Nephron progenitor cell (in vitro differentiated cells): Measurements from ENCODE around the gene FBLIM1.
"Not testable (repeated sequence)": the region's sequence is repeated elsewhere in the genome, so short reads cannot be mapped to it uniquely, and the experiment has no call there.

Experiments used
- DNase-seq: peaks from one replicate; pipeline ENCODE4 v3.0.0; 2021
- H3K27ac Mint-ChIP-seq: 2 replicates; pipeline ENCODE4 v1.8.0; 2021; ENCODE audit warnings: mild to moderate bottlenecking, moderate library complexity, mixed read lengths
- H3K27me3 Mint-ChIP-seq: 2 replicates; pipeline ENCODE4 v1.8.0; 2021; ENCODE audit warnings: mild to moderate bottlenecking, low read depth, mixed read lengths; ENCODE audit not compliant: poor library complexity
- H3K36me3 Mint-ChIP-seq: 2 replicates; pipeline ENCODE4 v1.8.0; 2021; ENCODE audit warnings: low read depth, mixed read lengths
- H3K4me1 Mint-ChIP-seq: 2 replicates; pipeline ENCODE4 v1.8.0; 2021; ENCODE audit warnings: mixed read lengths
- H3K4me3 Mint-ChIP-seq: 2 replicates; pipeline ENCODE4 v1.8.0; 2021; ENCODE audit warnings: mild to moderate bottlenecking, moderate library complexity, mixed read lengths
- H3K9me3 Mint-ChIP-seq: 2 replicates; pipeline ENCODE4 v1.8.0; 2021; ENCODE audit warnings: mild to moderate bottlenecking, moderate library complexity, mixed read lengths
- TF ChIP-seq, protein P1 (sequence below): fragments of 200-600 bp; sonication (generic); IDR thresholded peaks from 2 replicates; pipeline ENCODE4 v1.5.0; 2021; ENCODE audit warnings: antibody characterized with exemption

Gene FBLIM1

DNA sequence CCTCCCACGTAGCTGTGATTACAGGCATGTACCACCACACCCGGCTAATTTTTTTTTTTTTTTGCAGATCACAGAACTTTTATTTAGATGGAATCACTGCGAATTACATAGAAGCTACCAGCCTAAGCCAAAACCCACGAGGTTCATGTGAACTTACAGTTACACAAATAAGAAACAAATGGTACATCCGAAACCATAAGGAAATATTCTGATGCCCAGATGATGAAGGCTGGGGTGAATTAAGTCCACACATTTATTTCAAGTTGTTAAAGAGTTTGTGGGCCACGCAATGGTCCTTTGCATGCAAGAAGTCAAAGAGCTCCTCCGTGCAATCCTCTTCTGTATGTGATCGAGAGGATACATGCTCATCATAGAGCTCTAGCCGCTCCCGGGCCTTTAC lies 48.5 kb downstream of the FBLIM1 start:
- Mint-ChIP-seq H3K27ac (no peak overlapping the region), H3K9me3 (no peaks in the 10 kb centered on the region), H3K4me1 (peaks cover 21% of the 10 kb centered on the region), H3K4me3 (no peak overlapping the region), H3K27me3 (peaks cover 7% of the 10 kb centered on the region), H3K36me3 (peaks cover 9% of the 10 kb centered on the region)
- no peak for DNase-seq
- TF ChIP-seq, protein P1, sequence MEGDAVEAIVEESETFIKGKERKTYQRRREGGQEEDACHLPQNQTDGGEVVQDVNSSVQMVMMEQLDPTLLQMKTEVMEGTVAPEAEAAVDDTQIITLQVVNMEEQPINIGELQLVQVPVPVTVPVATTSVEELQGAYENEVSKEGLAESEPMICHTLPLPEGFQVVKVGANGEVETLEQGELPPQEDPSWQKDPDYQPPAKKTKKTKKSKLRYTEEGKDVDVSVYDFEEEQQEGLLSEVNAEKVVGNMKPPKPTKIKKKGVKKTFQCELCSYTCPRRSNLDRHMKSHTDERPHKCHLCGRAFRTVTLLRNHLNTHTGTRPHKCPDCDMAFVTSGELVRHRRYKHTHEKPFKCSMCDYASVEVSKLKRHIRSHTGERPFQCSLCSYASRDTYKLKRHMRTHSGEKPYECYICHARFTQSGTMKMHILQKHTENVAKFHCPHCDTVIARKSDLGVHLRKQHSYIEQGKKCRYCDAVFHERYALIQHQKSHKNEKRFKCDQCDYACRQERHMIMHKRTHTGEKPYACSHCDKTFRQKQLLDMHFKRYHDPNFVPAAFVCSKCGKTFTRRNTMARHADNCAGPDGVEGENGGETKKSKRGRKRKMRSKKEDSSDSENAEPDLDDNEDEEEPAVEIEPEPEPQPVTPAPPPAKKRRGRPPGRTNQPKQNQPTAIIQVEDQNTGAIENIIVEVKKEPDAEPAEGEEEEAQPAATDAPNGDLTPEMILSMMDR = no peak

DNA sequence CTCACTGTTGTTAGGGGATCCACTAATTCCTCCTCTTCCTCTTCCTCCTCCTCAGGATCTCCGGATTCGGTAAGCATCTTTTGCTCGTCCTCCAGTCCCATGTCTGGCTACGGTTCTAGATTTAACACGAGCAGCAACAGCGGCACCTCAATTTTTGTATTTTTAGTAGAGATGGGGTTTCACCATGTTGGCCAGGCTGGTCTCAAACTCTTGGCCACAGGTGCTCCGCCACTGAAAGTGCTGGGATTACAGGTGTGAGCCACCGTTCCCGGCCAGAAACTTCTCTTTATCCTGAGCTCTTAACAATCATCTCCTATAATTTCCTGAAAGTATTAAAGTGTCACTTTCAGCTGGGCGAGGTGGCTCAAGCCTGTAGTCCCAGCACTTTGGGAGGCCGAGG lies 49.0 kb downstream of the FBLIM1 start, which contains the start of gene UQCRHL:
Gene UQCRHL (minus strand): TSS at position 101 of the 400 bp plus-strand sequence. CDS start 0 bp downstream, at position 101.
- H3K27me3 Mint-ChIP-seq, H3K27ac Mint-ChIP-seq, H3K9me3 Mint-ChIP-seq, H3K36me3 Mint-ChIP-seq, H3K4me3 Mint-ChIP-seq, DNase-seq: not testable (repeated sequence)
- peaks cover 18% of the 10 kb centered on the region for H3K4me1 Mint-ChIP-seq

DNA sequence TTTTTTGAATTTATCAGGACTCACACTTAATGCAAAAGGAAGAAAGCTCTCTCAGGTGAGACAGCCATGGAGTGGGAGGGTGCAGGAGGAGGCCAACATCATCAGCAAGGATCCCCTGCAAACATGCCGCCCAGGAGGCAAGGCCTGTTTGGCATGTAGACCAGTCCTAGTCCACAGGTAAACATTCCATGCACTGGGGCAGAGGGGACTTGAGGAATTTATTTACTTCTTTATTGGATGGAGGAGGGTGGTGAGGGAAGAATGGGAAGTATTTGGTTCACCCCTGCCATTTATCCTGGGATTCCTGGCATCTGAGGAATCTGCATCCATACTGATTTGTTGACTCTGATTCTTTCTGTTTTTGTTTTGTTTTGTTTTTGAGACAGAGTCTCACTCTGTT lies 50.4 kb downstream of the FBLIM1 start:
- Mint-ChIP-seq H3K27me3 (peaks cover 6% of the 10 kb centered on the region), H3K4me1 (peaks cover 10% of the 10 kb centered on the region), H3K36me3 (peaks cover 9% of the 10 kb centered on the region), H3K4me3 (no peak overlapping the region), H3K27ac (no peak overlapping the region), H3K9me3 (no peaks in the 10 kb centered on the region)
- TF ChIP-seq, protein P1 = no peak
- no peak for DNase-seq

DNA sequence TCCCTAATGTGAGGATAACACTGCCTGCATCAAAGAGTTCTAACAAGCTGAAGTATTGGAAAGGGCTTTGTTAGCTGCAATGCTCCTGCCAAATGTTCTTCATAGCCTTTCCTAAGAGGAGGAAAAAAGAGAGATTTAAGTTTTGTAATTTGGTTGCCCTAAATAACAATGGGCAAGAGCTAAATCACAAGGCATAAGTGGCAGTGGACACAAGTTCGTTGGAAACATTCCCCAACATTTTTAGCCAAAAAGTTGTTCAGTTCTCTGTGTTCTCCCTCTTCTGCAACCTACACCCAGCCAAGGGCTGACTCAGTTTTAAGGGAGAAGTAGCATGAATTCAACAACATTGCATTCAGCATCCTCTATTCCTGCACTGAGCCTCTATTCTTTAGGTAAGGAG lies 51.5 kb downstream of the FBLIM1 start:
- TF ChIP-seq, protein P1 = no peak
- Mint-ChIP-seq H3K4me1 (peaks cover 5% of the 10 kb centered on the region), H3K27me3 (peaks cover 5% of the 10 kb centered on the region), H3K4me3 (no peak overlapping the region), H3K27ac (no peak overlapping the region), H3K9me3 (no peaks in the 10 kb centered on the region), H3K36me3 (peaks cover 9% of the 10 kb centered on the region)
- DNase-seq = no peak

DNA sequence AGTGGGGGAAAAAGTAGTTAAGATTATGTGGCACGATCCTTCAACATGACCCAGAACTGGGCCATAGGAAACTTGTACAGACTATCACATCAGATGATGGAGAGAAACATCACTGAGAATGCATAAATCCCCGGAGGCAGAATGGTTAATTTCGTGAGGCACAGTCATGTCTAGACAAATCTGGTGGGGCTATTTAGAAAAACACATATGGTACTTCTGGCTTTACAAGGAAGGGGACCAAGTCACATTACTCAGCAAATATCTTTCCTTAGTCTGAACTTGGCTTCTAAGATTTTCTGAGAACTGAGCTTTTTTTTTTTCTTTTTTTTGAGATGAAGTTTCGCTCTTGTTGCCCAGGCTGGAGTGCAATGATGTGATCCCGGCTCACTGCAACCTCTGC lies 58.1 kb downstream of the FBLIM1 start:
- no peak for DNase-seq
- TF ChIP-seq, protein P1 = no peak
- Mint-ChIP-seq H3K27ac (no peak overlapping the region), H3K4me3 (no peak overlapping the region), H3K36me3 (peaks cover 31% of the 10 kb centered on the region), H3K27me3 (no peaks in the 10 kb centered on the region), H3K4me1 (peaks cover 17% of the 10 kb centered on the region), H3K9me3 (peaks cover 3% of the 10 kb centered on the region)

DNA sequence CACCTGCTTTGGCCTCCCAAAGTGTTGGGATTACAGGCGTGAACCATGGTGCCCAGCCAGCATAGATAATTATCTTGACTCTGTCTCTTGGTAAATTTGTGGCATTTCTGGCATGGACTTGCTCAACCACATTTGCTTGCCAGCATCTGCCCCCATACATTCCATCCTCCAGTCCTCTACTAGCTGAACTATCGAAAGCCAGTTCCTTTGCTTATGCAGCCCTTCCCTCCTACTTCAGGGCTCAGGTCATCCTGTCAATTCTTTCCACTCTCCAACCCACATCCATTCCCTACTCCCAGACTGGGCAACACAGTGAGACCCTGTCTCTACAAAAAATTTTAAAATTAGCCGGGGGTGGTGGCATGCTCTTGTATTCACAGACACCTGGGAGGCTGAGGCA lies 61.9 kb downstream of the FBLIM1 start:
- no peak for DNase-seq
- TF ChIP-seq, protein P1 = no peak
- H3K27me3 Mint-ChIP-seq = no peaks in the 10 kb centered on the region
- H3K4me1 Mint-ChIP-seq = peaks cover 19% of the 10 kb centered on the region
- peaks cover 41% of the 10 kb centered on the region for H3K36me3 Mint-ChIP-seq
- no peak overlapping the region for H3K27ac Mint-ChIP-seq
- no peak overlapping the region for H3K4me3 Mint-ChIP-seq
- peaks cover 7% of the 10 kb centered on the region for H3K9me3 Mint-ChIP-seq
